Measurements from ENCODE around the gene JARID2. TPM values are rescaled to one million over a fixed set of nuclear protein-coding genes. Genes with fewer than 3 reads are reported as not detected.

The JARID2 gene
- total and polyA plus RNA-seq, 2 of the 8 experiments (the other 6 are each of a cell fraction or from before 2014, with no cell fraction given), result 60.1 to 239 TPM

DNA sequence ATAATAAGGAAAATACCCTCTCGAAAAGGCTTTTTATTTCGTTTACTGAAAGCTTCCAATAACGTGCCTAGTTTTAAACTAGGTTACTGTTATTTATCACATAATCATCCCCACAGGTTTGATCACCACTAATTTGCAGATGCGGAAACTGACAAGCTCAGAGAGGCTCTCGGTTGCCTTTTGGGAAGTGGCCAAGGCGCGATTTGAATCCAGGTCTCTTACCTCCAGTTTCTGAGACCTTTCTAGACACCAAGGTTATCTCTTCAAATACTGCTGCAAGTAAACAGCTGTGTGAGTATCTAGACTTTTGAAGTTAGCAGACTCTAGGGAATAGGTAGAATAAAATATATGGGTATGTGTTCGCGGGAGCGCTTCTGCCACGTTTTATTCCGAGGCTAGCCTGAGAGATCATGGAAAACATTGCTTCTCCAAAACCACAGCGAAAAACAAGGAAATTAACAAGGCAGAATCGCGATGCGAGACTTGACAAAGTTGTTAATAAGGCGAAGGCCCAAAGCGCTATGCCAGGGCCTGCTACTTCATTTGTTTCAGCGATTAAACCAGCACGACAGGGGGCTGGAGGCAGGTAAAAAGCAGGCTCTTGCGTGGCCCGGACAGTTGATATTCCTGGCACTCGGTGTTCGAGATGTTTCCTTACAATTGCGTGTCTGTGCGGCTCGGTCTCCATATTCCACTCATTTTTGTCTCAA lies 1.8 kb upstream of the JARID2 start (continued):
- no peak; the same call in 1 of the 2 replicates for TF ChIP-seq ATF2 (IDR thresholded peaks at IDR 0.05; ENCODE audit: low read length)
- TF ChIP-seq CEBPB (IDR thresholded peaks at IDR 0.05; ENCODE audit: low read depth, low read length), result no peak
- no peak for TF ChIP-seq RBBP5 (IDR thresholded peaks at IDR 0.05; ENCODE audit: borderline replicate concordance, low read depth, low read length)
- TF ChIP-seq JUN (IDR thresholded peaks at IDR 0.05; ENCODE audit: low read depth, low read length), result no peak
- TF ChIP-seq GTF2F1 (IDR thresholded peaks at IDR 0.05; ENCODE audit: borderline replicate concordance, low read depth, low read length), result no peak
- TF ChIP-seq SP2 (IDR thresholded peaks at IDR 0.05; ENCODE audit: low read length), result no peak
- no peak for TF ChIP-seq SIN3A (conservative IDR thresholded peaks at IDR 0.05 in 1 of 2, IDR thresholded peaks at IDR 0.05 in 1 of 2; ENCODE audit: low read depth in 1 of 2, low read length in 2 of 2)
- no peak for TF ChIP-seq MAX (IDR thresholded peaks at IDR 0.05)
- no peak for TF ChIP-seq BCL11A (IDR thresholded peaks at IDR 0.05; ENCODE audit: low read depth in 2 of 2, low read length in 2 of 2)
- TF ChIP-seq, protein P1, sequence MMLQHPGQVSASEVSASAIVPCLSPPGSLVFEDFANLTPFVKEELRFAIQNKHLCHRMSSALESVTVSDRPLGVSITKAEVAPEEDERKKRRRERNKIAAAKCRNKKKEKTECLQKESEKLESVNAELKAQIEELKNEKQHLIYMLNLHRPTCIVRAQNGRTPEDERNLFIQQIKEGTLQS (IDR thresholded peaks at IDR 0.05; ENCODE audit: insufficient read depth, low read depth, low read length), result no peak
- no peak for TF ChIP-seq MAFK (IDR thresholded peaks at IDR 0.05; ENCODE audit: low read depth, low read length)
- no peak for TF ChIP-seq HDAC6 (IDR thresholded peaks at IDR 0.05; ENCODE audit: low read depth, low read length)
- peak; percentile 77 for TF ChIP-seq CHD2 (IDR thresholded peaks at IDR 0.05; ENCODE audit: low read length)
- TF ChIP-seq EP300 (IDR thresholded peaks at IDR 0.05; ENCODE audit: borderline replicate concordance in 1 of 2, low read depth in 2 of 2, low read length in 2 of 2), result no peak
- TF ChIP-seq BRCA1 (IDR thresholded peaks at IDR 0.05; ENCODE audit: low read depth, low read length), result peak; percentile 40; the same call in 1 of the 2 replicates
- no peak for TF ChIP-seq TEAD4 (IDR thresholded peaks at IDR 0.05; ENCODE audit: low read depth, low read length)
- no peak for TF ChIP-seq RXRA (IDR thresholded peaks at IDR 0.05; ENCODE audit: insufficient read depth, low read depth, low read length)
- peak; percentile 50; the same call in 1 of the 2 replicates for TF ChIP-seq TAF1 (IDR thresholded peaks at IDR 0.05; ENCODE audit: low read depth, low read length)
- TF ChIP-seq KDM5A (IDR thresholded peaks at IDR 0.05; ENCODE audit: low read length), result no peak
